Activated naive CD4-positive, alpha-beta T cell treated with anti-CD3 and anti-CD28 coated beads, Interleukin-2, amount 50 U/mL, for 24 hours (primary cell): ENCODE results near the gene GPHB5.

Source experiments
- H3K27ac Mint-ChIP-seq: one replicate; pipeline ENCODE4 v1.8.0; 2021; ENCODE audit warnings: mild to moderate bottlenecking, mixed read lengths
- H3K27me3 Mint-ChIP-seq: one replicate; pipeline ENCODE4 v1.8.0; 2021; ENCODE audit warnings: mixed read lengths
- H3K36me3 Mint-ChIP-seq: one replicate; pipeline ENCODE4 v1.8.0; 2021; ENCODE audit warnings: mixed read lengths
- H3K4me1 Mint-ChIP-seq: one replicate; pipeline ENCODE4 v1.8.0; 2021; ENCODE audit warnings: mixed read lengths
- H3K4me3 Mint-ChIP-seq: one replicate; pipeline ENCODE4 v1.8.0; 2021; ENCODE audit warnings: mild to moderate bottlenecking, mixed read lengths
- H3K9me3 Mint-ChIP-seq: one replicate; pipeline ENCODE4 v1.8.0; 2021; ENCODE audit warnings: mixed read lengths

The GPHB5 gene

GRCh38 chr14:63277591-63278183, 41.0 kb downstream of the GPHB5 start:
- H3K27me3 Mint-ChIP-seq, result peaks cover 4% of the 10 kb centered on the region
- H3K36me3 Mint-ChIP-seq, result no peaks in the 10 kb centered on the region
- no peaks in the 10 kb centered on the region for H3K9me3 Mint-ChIP-seq
- no peak overlapping the region for H3K27ac Mint-ChIP-seq
- no peak overlapping the region for H3K4me3 Mint-ChIP-seq
- H3K4me1 Mint-ChIP-seq, result no peaks in the 10 kb centered on the region

GRCh38 chr14:63276492-63277342, 42.0 kb downstream of the GPHB5 start:
- no peaks in the 10 kb centered on the region for H3K4me1 Mint-ChIP-seq
- H3K27ac Mint-ChIP-seq, result no peak overlapping the region
- no peak overlapping the region for H3K4me3 Mint-ChIP-seq
- no peaks in the 10 kb centered on the region for H3K36me3 Mint-ChIP-seq
- no peaks in the 10 kb centered on the region for H3K9me3 Mint-ChIP-seq
- H3K27me3 Mint-ChIP-seq, result peaks cover 4% of the 10 kb centered on the region

GRCh38 chr14:63276016-63276415, 42.7 kb downstream of the GPHB5 start:
- Mint-ChIP-seq H3K4me3 (no peak overlapping the region), H3K36me3 (no peaks in the 10 kb centered on the region), H3K27me3 (peaks cover 3% of the 10 kb centered on the region), H3K4me1 (no peaks in the 10 kb centered on the region), H3K27ac (no peak overlapping the region), H3K9me3 (no peaks in the 10 kb centered on the region)

GRCh38 chr14:63275611-63276010, 43.1 kb downstream of the GPHB5 start:
- no peaks in the 10 kb centered on the region for H3K36me3 Mint-ChIP-seq
- no peaks in the 10 kb centered on the region for H3K9me3 Mint-ChIP-seq
- H3K27ac Mint-ChIP-seq, result no peak overlapping the region
- no peaks in the 10 kb centered on the region for H3K4me1 Mint-ChIP-seq
- H3K27me3 Mint-ChIP-seq, result no peaks in the 10 kb centered on the region
- H3K4me3 Mint-ChIP-seq, result no peak overlapping the region

- Mint-ChIP-seq H3K27ac (no peak overlapping the region), H3K4me3 (no peak overlapping the region), H3K9me3 (no peaks in the 10 kb centered on the region), H3K36me3 (no peaks in the 10 kb centered on the region), H3K4me1 (no peaks in the 10 kb centered on the region), H3K27me3 (no peaks in the 10 kb centered on the region)
Observed at GRCh38 chr14:63273717-63274655, 44.7 kb downstream of the GPHB5 start.

GRCh38 chr14:63273129-63273528, 45.6 kb downstream of the GPHB5 start:
- Mint-ChIP-seq H3K27me3 (no peaks in the 10 kb centered on the region), H3K36me3 (no peaks in the 10 kb centered on the region), H3K9me3 (no peaks in the 10 kb centered on the region), H3K4me3 (no peak overlapping the region), H3K27ac (no peak overlapping the region), H3K4me1 (no peaks in the 10 kb centered on the region)

GRCh38 chr14:63269561-63270225, 49.0 kb downstream of the GPHB5 start:
- peaks cover 4% of the 10 kb centered on the region for H3K9me3 Mint-ChIP-seq
- no peak overlapping the region for H3K4me3 Mint-ChIP-seq
- peaks cover 8% of the 10 kb centered on the region for H3K27me3 Mint-ChIP-seq
- no peak overlapping the region for H3K27ac Mint-ChIP-seq
- H3K4me1 Mint-ChIP-seq, result no peaks in the 10 kb centered on the region
- H3K36me3 Mint-ChIP-seq, result no peaks in the 10 kb centered on the region

- Mint-ChIP-seq H3K27me3 (peaks cover 11% of the 10 kb centered on the region), H3K4me1 (no peaks in the 10 kb centered on the region), H3K4me3 (no peak overlapping the region), H3K36me3 (no peaks in the 10 kb centered on the region), H3K27ac (no peak overlapping the region), H3K9me3 (peaks cover 4% of the 10 kb centered on the region)
Observed at GRCh38 chr14:63268771-63269170, 50.0 kb downstream of the GPHB5 start.

GRCh38 chr14:63267171-63267570, 51.6 kb downstream of the GPHB5 start:
- H3K27me3 Mint-ChIP-seq, result peaks cover 15% of the 10 kb centered on the region
- no peaks in the 10 kb centered on the region for H3K36me3 Mint-ChIP-seq
- H3K27ac Mint-ChIP-seq, result no peak overlapping the region
- H3K4me1 Mint-ChIP-seq, result no peaks in the 10 kb centered on the region
- H3K4me3 Mint-ChIP-seq, result no peak overlapping the region
- peaks cover 4% of the 10 kb centered on the region for H3K9me3 Mint-ChIP-seq

- Mint-ChIP-seq H3K4me1 (no peaks in the 10 kb centered on the region), H3K27me3 (peaks cover 15% of the 10 kb centered on the region), H3K4me3 (no peak overlapping the region), H3K27ac (no peak overlapping the region), H3K36me3 (no peaks in the 10 kb centered on the region), H3K9me3 (peaks cover 4% of the 10 kb centered on the region)
Observed at GRCh38 chr14:63266106-63266505, 52.6 kb downstream of the GPHB5 start.
